Epithelial cell of proximal tubule (primary cell): ENCODE measurements around the gene ECT2. TPM values are rescaled to one million over a fixed set of nuclear protein-coding genes. Genes with fewer than 3 reads are reported as not detected.
"Not testable (repeated sequence)": the region's sequence is repeated elsewhere in the genome, so short reads cannot be mapped to it uniquely, and the experiment has no call there.

ENCODE experiments used
- DNase-seq: peaks from one replicate; pipeline ENCODE4 v3.0.0-alpha.2; 2011; ENCODE audit warnings: low read depth
- H3K4me3 ChIP-seq: 2 replicates; pipeline ENCODE4 v1.5.1; 2011; ENCODE audit warnings: low read depth, mild to moderate bottlenecking, low read length
- CTCF ChIP-seq: conservative IDR thresholded peaks from 2 replicates; pipeline ENCODE4 v1.5.1; 2012; ENCODE audit warnings: low read depth, mild to moderate bottlenecking, low read length
- total RNA-seq: library from RNA; depleted of rRNA; stranded (reverse); fragments of >200 nt; gene quantifications from 2 replicates; pipeline ENCODE4 v1.2.3, GENCODE V29; 2015

The ECT2 gene
- total RNA-seq = 98.8 and 129 TPM in 2 replicates

- TF ChIP-seq CTCF = peak; percentile 77
- peak; percentile 98 for DNase-seq
- H3K4me3 ChIP-seq = peak within 1 kb of the TSS; percentile 91
Observed at GRCh38 chr3:172750368-172751174, at the start of gene ECT2. Gene ECT2, plus strand, starts transcription at chr3:172750726. Its CDS starts 3,805 bp downstream, at chr3:172754531.

GRCh38 chr3:172700936-172701455, 49.5 kb upstream of the ECT2 start:
- no peak for TF ChIP-seq CTCF
- DNase-seq = no peak
- H3K4me3 ChIP-seq = no peak overlapping the region

GRCh38 chr3:172701751-172702150, 48.8 kb upstream of the ECT2 start:
- TF ChIP-seq CTCF = no peak
- no peak overlapping the region for H3K4me3 ChIP-seq
- no peak for DNase-seq

GRCh38 chr3:172702256-172702655, 48.3 kb upstream of the ECT2 start:
- H3K4me3 ChIP-seq = no peak overlapping the region
- DNase-seq = no peak
- no peak for TF ChIP-seq CTCF

- DNase-seq, H3K4me3 ChIP-seq: not testable (repeated sequence)
Observed at GRCh38 chr3:172702731-172703130, 47.8 kb upstream of the ECT2 start.

GRCh38 chr3:172704001-172704400, 46.5 kb upstream of the ECT2 start:
- DNase-seq = no peak
- no peak for TF ChIP-seq CTCF
- no peak overlapping the region for H3K4me3 ChIP-seq

- no peak for DNase-seq
- no peak for TF ChIP-seq CTCF
Observed at GRCh38 chr3:172705170-172705569, 45.4 kb upstream of the ECT2 start.

More at GRCh38 chr3:172705170-172705569, 45.4 kb upstream of the ECT2 start:
- H3K4me3 ChIP-seq = no peak overlapping the region
